HG02870 (cell line): Measurements from ENCODE around the gene COG8.
"Not testable (repeated sequence)": the region's sequence is repeated elsewhere in the genome, so short reads cannot be mapped to it uniquely, and the experiment has no call there.

Experiments
- ATAC-seq: cut with Tn5 transposase; IDR thresholded peaks from one replicate; pipeline ENCODE4 v1.9.1; 2021; ENCODE audit warnings: mild to moderate bottlenecking, moderate library complexity; ENCODE audit not compliant: unreplicated experiment

Gene COG8

GRCh38 chr16:69294051-69294450, 45.3 kb downstream of the COG8 start:
- no peak for ATAC-seq

- ATAC-seq, result no peak
Observed at GRCh38 chr16:69293401-69293800, 46.0 kb downstream of the COG8 start.

- ATAC-seq, result not testable (repeated sequence)
Observed at GRCh38 chr16:69291657-69292056, 47.7 kb downstream of the COG8 start.

GRCh38 chr16:69286941-69287713, 52.2 kb downstream of the COG8 start:
- ATAC-seq, result no peak

- no peak for ATAC-seq
Observed at GRCh38 chr16:69285240-69285639, 54.1 kb downstream of the COG8 start.

GRCh38 chr16:69283851-69284250, 55.5 kb downstream of the COG8 start:
- no peak for ATAC-seq

- no peak for ATAC-seq
Observed at GRCh38 chr16:69277413-69277812, 62.0 kb downstream of the COG8 start.
